IMR-90 (cell line): ENCODE data around the gene EXOC4. TPM values are rescaled to one million over a fixed set of nuclear protein-coding genes. Genes with fewer than 3 reads are reported as not detected.

Experiments used
- ATAC-seq: fragments of 200-7000 bp; cut with Tn5 transposase; 2 replicates; pipeline ENCODE4 v1.9.1; 2020; ENCODE audit warnings: low read depth, mild to moderate bottlenecking, moderate library complexity
- BruUV-seq: library from RNA; stranded (reverse); fragments of 400-500 nt; replicated peaks from 2 replicates; lab custom pipeline; 2021; lab: Mats Ljungman, UMichigan
- CTCF ChIA-PET: fragments of 300-600 bp; formaldehyde crosslinking; extraction: SDS; loops from one replicate; lab custom pipeline; 2021; ENCODE audit warnings: antibody characterized with exemption; lab: Yijun Ruan, JAX
- POLR2A ChIA-PET: fragments of 300-600 bp; sonication (Branson Sonifier 250); formaldehyde crosslinking; loops from one replicate; lab custom pipeline; 2022; ENCODE audit warnings: antibody characterized with exemption; ENCODE audit not compliant: unreplicated experiment; lab: Charles Lee
- DNase-seq: peaks from one replicate; pipeline ENCODE4 v3.0.0; 2013
- H2AFZ ChIP-seq: replicated peaks from 2 replicates; pipeline ENCODE3; 2013; ENCODE audit warnings: low read length, mild to moderate bottlenecking; ENCODE audit not compliant: poor library complexity
- H2AK5ac ChIP-seq: 2 replicates; pipeline ENCODE4 v1.6.1; 2013; ENCODE audit warnings: low read depth, low read length, inconsistent platforms
- H2AK9ac ChIP-seq: replicated peaks from 2 replicates; pipeline ENCODE3; 2013; ENCODE audit warnings: mild to moderate bottlenecking, low read depth, low read length, moderate library complexity; ENCODE audit not compliant: poor library complexity
- H2BK120ac ChIP-seq: 2 replicates; pipeline ENCODE4 v1.6.1; 2013; ENCODE audit warnings: low read depth, low read length, inconsistent platforms
- H2BK15ac ChIP-seq: 3 replicates; pipeline ENCODE4 v1.6.1; 2013; ENCODE audit warnings: low read depth, low read length, inconsistent platforms
- H2BK20ac ChIP-seq: 2 replicates; pipeline ENCODE4 v1.6.1; 2013; ENCODE audit warnings: low read depth, mild to moderate bottlenecking, inconsistent platforms, low read length, moderate library complexity
- H2BK5ac ChIP-seq: 2 replicates; pipeline ENCODE4 v1.6.1; 2013; ENCODE audit warnings: mild to moderate bottlenecking, low read depth, low read length, inconsistent platforms; ENCODE audit not compliant: poor library complexity, severe bottlenecking
- H3K14ac ChIP-seq: replicated peaks from 2 replicates; pipeline ENCODE4 v1.6.1; 2013; ENCODE audit warnings: low read depth, low read length, inconsistent platforms
- H3K18ac ChIP-seq: 2 replicates; pipeline ENCODE4 v1.6.1; 2013; ENCODE audit warnings: low read depth, low read length, control low read depth
- H3K23ac ChIP-seq: 2 replicates; pipeline ENCODE4 v1.6.1; 2013; ENCODE audit warnings: low read depth, low read length, inconsistent platforms
- H3K27ac ChIP-seq: 2 replicates; pipeline ENCODE4 v1.5.1; 2013; ENCODE audit warnings: mild to moderate bottlenecking, control low read depth, low read length; ENCODE audit not compliant: insufficient read depth
- H3K27me3 ChIP-seq: 2 replicates; pipeline ENCODE4 v1.6.1; 2013; ENCODE audit warnings: low read length; ENCODE audit not compliant: control insufficient read depth, insufficient read depth
- H3K36me3 ChIP-seq: 2 replicates; pipeline ENCODE4 v1.6.1; 2013; ENCODE audit warnings: low read length, mixed read lengths; ENCODE audit not compliant: control insufficient read depth, insufficient read depth
- H3K4ac ChIP-seq: 2 replicates; pipeline ENCODE4 v1.6.1; 2013; ENCODE audit warnings: low read depth, low read length, inconsistent platforms
- H3K4me1 ChIP-seq: 2 replicates; pipeline ENCODE4 v1.6.1; 2013; ENCODE audit warnings: low read length, mixed read lengths; ENCODE audit not compliant: control insufficient read depth, insufficient read depth
- H3K4me2 ChIP-seq: 2 replicates; pipeline ENCODE4 v1.6.1; 2013; ENCODE audit warnings: low read depth, mild to moderate bottlenecking, control low read depth, low read length, moderate library complexity
- H3K4me3 ChIP-seq: 2 replicates; pipeline ENCODE4 v1.5.1; 2013; ENCODE audit warnings: low read depth, mild to moderate bottlenecking, control low read depth, low read length, moderate library complexity; ENCODE audit not compliant: insufficient read depth
- H3K56ac ChIP-seq: 2 replicates; pipeline ENCODE4 v1.6.1; 2013; ENCODE audit warnings: low read length, inconsistent platforms; ENCODE audit not compliant: insufficient read depth; ENCODE audit errors: extremely low read depth
- H3K79me1 ChIP-seq, 2 experiments: 2 replicates each; pipeline ENCODE4 v1.6.1; 2013; ENCODE audit warnings: low read length in 2 of 2, inconsistent platforms in 1 of 2, low read depth in 1 of 2
- H3K9ac ChIP-seq: 2 replicates; pipeline ENCODE4 v1.6.1; 2013; ENCODE audit warnings: low read depth, low read length, control low read depth
- H3K9me1 ChIP-seq: 2 replicates; pipeline ENCODE4 v1.6.1; 2013; ENCODE audit warnings: low read length, inconsistent platforms; ENCODE audit not compliant: insufficient read depth
- H3K9me3 ChIP-seq: 2 replicates; pipeline ENCODE4 v1.6.1; 2013; ENCODE audit warnings: low read length; ENCODE audit not compliant: control insufficient read depth, insufficient read depth
- H4K20me1 ChIP-seq: 2 replicates; pipeline ENCODE4 v1.6.1; 2013; ENCODE audit warnings: low read length, inconsistent platforms; ENCODE audit not compliant: insufficient read depth
- H4K5ac ChIP-seq: 2 replicates; pipeline ENCODE4 v1.6.1; 2013; ENCODE audit warnings: mild to moderate bottlenecking, low read depth, low read length, control low read depth
- H4K8ac ChIP-seq, 2 experiments: 2 replicates each; pipeline ENCODE4 v1.6.1; 2013; ENCODE audit warnings: low read depth in 2 of 2, low read length in 2 of 2, control low read depth in 1 of 2, inconsistent platforms in 1 of 2
- H4K91ac ChIP-seq: 2 replicates; pipeline ENCODE4 v1.6.1; 2013; ENCODE audit warnings: low read depth, low read length, inconsistent platforms; ENCODE audit not compliant: insufficient read depth
- BHLHE40 ChIP-seq: fragments of 150-350 bp; IDR thresholded peaks from 2 replicates; pipeline ENCODE4 v1.6.1; 2016; ENCODE audit warnings: mild to moderate bottlenecking, low read depth, low read length
- CEBPB ChIP-seq: IDR thresholded peaks from 2 replicates; pipeline ENCODE4 v1.6.1; 2012; ENCODE audit warnings: low read depth, low read length, improper control_type of control experiment
- CHD1 ChIP-seq: IDR thresholded peaks from 2 replicates; pipeline ENCODE4 v1.6.1; 2012; ENCODE audit warnings: low read depth, low read length, improper control_type of control experiment
- CTCF ChIP-seq: conservative IDR thresholded peaks from 2 replicates; pipeline ENCODE4 v1.5.1; 2012; ENCODE audit warnings: mild to moderate bottlenecking, low read depth, low read length, improper control_type of control experiment
- ELK1 ChIP-seq: fragments of 150-350 bp; IDR thresholded peaks from 2 replicates; pipeline ENCODE4 v1.6.1; 2016; ENCODE audit warnings: low read depth, mild to moderate bottlenecking, low read length, moderate library complexity, borderline replicate concordance
- FOS ChIP-seq: fragments of 150-350 bp; IDR thresholded peaks from 2 replicates; pipeline ENCODE4 v1.6.1; 2016; ENCODE audit warnings: low read depth, low read length
- MAFK ChIP-seq: IDR thresholded peaks from 2 replicates; pipeline ENCODE4 v1.6.1; 2012; ENCODE audit warnings: low read depth, low read length, improper control_type of control experiment
- MAZ ChIP-seq: IDR thresholded peaks from 2 replicates; pipeline ENCODE4 v1.6.1; 2012; ENCODE audit warnings: low read depth, mild to moderate bottlenecking, low read length, improper control_type of control experiment, moderate library complexity, borderline replicate concordance
- MXI1 ChIP-seq: IDR thresholded peaks from 2 replicates; pipeline ENCODE4 v1.6.1; 2012; ENCODE audit warnings: low read depth, mild to moderate bottlenecking, low read length, moderate library complexity, borderline replicate concordance
- NFE2L2 ChIP-seq: fragments of 150-350 bp; IDR thresholded peaks from 2 replicates; pipeline ENCODE4 v1.6.1; 2016; ENCODE audit warnings: low read depth, mild to moderate bottlenecking, low read length
- POLR2A ChIP-seq: IDR thresholded peaks from 2 replicates; pipeline ENCODE4 v1.6.1; 2012; ENCODE audit warnings: mild to moderate bottlenecking, low read depth, low read length
- RAD21 ChIP-seq: IDR thresholded peaks from 2 replicates; pipeline ENCODE4 v1.6.1; 2012; ENCODE audit warnings: low read length, improper control_type of control experiment
- RCOR1 ChIP-seq: IDR thresholded peaks from 2 replicates; pipeline ENCODE4 v1.6.1; 2012; ENCODE audit warnings: mild to moderate bottlenecking, low read length, improper control_type of control experiment; ENCODE audit not compliant: insufficient replicate concordance
- RFX5 ChIP-seq: IDR thresholded peaks from 2 replicates; pipeline ENCODE4 v1.8.0; 2012; ENCODE audit warnings: low read depth, mild to moderate bottlenecking, low read length, moderate library complexity
- SMC3 ChIP-seq: fragments of 150-350 bp; IDR thresholded peaks from 2 replicates; pipeline ENCODE4 v1.6.1; 2016; ENCODE audit warnings: low read depth, mild to moderate bottlenecking, antibody characterized with exemption, low read length, moderate library complexity
- USF2 ChIP-seq: fragments of 150-350 bp; IDR thresholded peaks from 2 replicates; pipeline ENCODE4 v1.6.1; 2017; ENCODE audit warnings: mild to moderate bottlenecking, antibody characterized with exemption, low read length, low read depth
- WGBS, 2 experiments: methylation state at CpG; one replicate each; pipeline versions ENCODE4 v1.1.5 to v1.1.7; 2013; ENCODE audit warnings: missing lambda C conversion rate in 2 of 2; ENCODE audit not compliant: insufficient read length in 1 of 2; ENCODE audit errors: extremely low coverage in 2 of 2; 5-methylcytosine and 5-hydroxymethylcytosine counted together
- dilution Hi-C: fragments of 300-500 bp; cut with HindIII; formaldehyde crosslinking; loops from one replicate; pipeline ENCODE4 v1.14.3; 2018; ENCODE audit warnings: low sequenced_read_pairs; ENCODE audit not compliant: unreplicated experiment
- in situ Hi-C: fragments of 300-500 bp; cut with MboI; formaldehyde crosslinking; loops from 3 replicates; pipeline ENCODE4 v1.14.3; 2019; ENCODE audit warnings: low sequenced_read_pairs, inconsistent platforms, mixed read lengths
- intact Hi-C: fragments of 100-400 bp; cut with micrococcal nuclease; formaldehyde crosslinking; loops from 2 replicates; pipeline ENCODE4 v1.10.0; 2022
- polyA plus RNA-seq, 3 experiments: library from polyadenylated mRNA; depleted of rRNA; stranded (reverse); fragments of >200 nt; gene quantifications; 2 replicates each; pipeline ENCODE4 v1.2.3, GENCODE V29; 2012; ENCODE audit warnings: low replicate concordance in 1 of 3
- total RNA-seq: library from RNA; depleted of rRNA; stranded (reverse); fragments of >200 nt; gene quantifications from 2 replicates; pipeline ENCODE4 v1.2.3, GENCODE V29; 2012

EXOC4 gene
- total and polyA plus RNA-seq, 2 of the 4 experiments (the other 2 are of a cell fraction), result 25.4 to 94.6 TPM

- Histone ChIP-seq H3K4ac (no peak overlapping the region), H3K14ac (no peak overlapping the region), H3K4me1 (no peaks in the 10 kb centered on the region), H3K27ac (no peak overlapping the region), H2AFZ (no peak overlapping the region), H3K4me2 (no peak overlapping the region), H3K9me1 (0 out of 2 replicates have a peak, but pooled peaks cover 4% of the 10 kb centered on the region), H3K9me3 (no peaks in the 10 kb centered on the region), H4K20me1 (no peaks in the 10 kb centered on the region), H3K27me3 (no peaks in the 10 kb centered on the region), H2AK9ac (no peak overlapping the region), H3K56ac (no peak overlapping the region), H2BK15ac (no peak overlapping the region), H4K5ac (no peak overlapping the region), H4K8ac (no peak overlapping the region), H2BK120ac (no peak overlapping the region), H3K9ac (no peak overlapping the region), H3K4me3 (no peak overlapping the region), H2BK20ac (no peak overlapping the region), H3K23ac (no peak overlapping the region), H3K79me1 (no peaks in the 10 kb centered on the region; a peak in 1 of 4 replicates), H4K91ac (no peak overlapping the region), H3K36me3 (no peaks in the 10 kb centered on the region), H2BK5ac (no peak overlapping the region), H3K18ac (no peak overlapping the region), H2AK5ac (no peak overlapping the region)
- ChIA-PET CTCF (interaction anchor here (1.3 kb wide), 1 partner anchor 27 kb away, joined by 5 read pairs; no protein-coding TSS in a partner anchor), POLR2A (no interaction called here)
- TF ChIP-seq USF2 (no peak), CTCF (no peak), SMC3 (no peak), RFX5 (no peak), ELK1 (no peak), NFE2L2 (no peak), FOS (no peak), CEBPB (no peak), RCOR1 (no peak), BHLHE40 (no peak), RAD21 (no peak), POLR2A (no peak), MAZ (no peak), MXI1 (no peak), MAFK (no peak), CHD1 (no peak)
- dilution Hi-C loops, result no loop called here
- no peak for DNase-seq
- intact Hi-C loops, result no loop called here
- no TSS peak for BruUV-seq
- no peak for ATAC-seq
- in situ Hi-C loops, result no loop called here
- WGBS, 2 experiments, result no CpG with 5 or more reads among the region's 1 CpG
Measured at GRCh38 chr7:133769668-133770067, 516.8 kb downstream of the EXOC4 start.
